GM23248 (cell line): ENCODE results near the gene ZNF689. TPM values are rescaled to one million over a fixed set of nuclear protein-coding genes. Genes with fewer than 3 reads are reported as not detected.

Source experiments
- DNase-seq: peaks from one replicate; pipeline ENCODE4 v3.0.0-alpha.2; 2015
- H2AFZ ChIP-seq: fragments of 200-600 bp; sonication (generic); 2 replicates; pipeline ENCODE4 v1.6.1; 2016; ENCODE audit warnings: antibody characterized with exemption
- H3F3A ChIP-seq: fragments of 200-600 bp; sonication (generic); 2 replicates; pipeline ENCODE4 v1.6.1; 2016; ENCODE audit warnings: mild to moderate bottlenecking, antibody characterized with exemption, mixed run types; ENCODE audit not compliant: insufficient read depth
- H3K27ac ChIP-seq: fragments of 200-600 bp; sonication (generic); 2 replicates; pipeline ENCODE4 v1.5.1; 2016; ENCODE audit warnings: mild to moderate bottlenecking
- H3K27me3 ChIP-seq: fragments of 200-600 bp; sonication (generic); replicated peaks from 2 replicates; pipeline ENCODE4 v1.6.1; 2016; ENCODE audit warnings: mild to moderate bottlenecking; ENCODE audit not compliant: insufficient read depth
- H3K36me3 ChIP-seq: fragments of 200-600 bp; sonication (generic); 2 replicates; pipeline ENCODE4 v1.6.1; 2016; ENCODE audit warnings: low read depth, mild to moderate bottlenecking
- H3K4me1 ChIP-seq: fragments of 200-600 bp; sonication (generic); 2 replicates; pipeline ENCODE4 v1.6.1; 2016; ENCODE audit warnings: mild to moderate bottlenecking; ENCODE audit not compliant: insufficient read depth
- H3K4me2 ChIP-seq: fragments of 200-600 bp; sonication (generic); one replicate; pipeline ENCODE4 v1.6.1; 2016; ENCODE audit warnings: mild to moderate bottlenecking; ENCODE audit not compliant: unreplicated experiment
- H3K4me3 ChIP-seq: fragments of 200-600 bp; sonication (generic); 2 replicates; pipeline ENCODE4 v1.5.1; 2016; ENCODE audit warnings: mild to moderate bottlenecking
- H3K79me2 ChIP-seq: fragments of 200-600 bp; sonication (generic); 2 replicates; pipeline ENCODE4 v1.6.1; 2016; ENCODE audit warnings: mild to moderate bottlenecking; ENCODE audit not compliant: insufficient read depth
- H3K9ac ChIP-seq: fragments of 200-600 bp; sonication (generic); 2 replicates; pipeline ENCODE4 v1.6.1; 2016; ENCODE audit warnings: mild to moderate bottlenecking
- H3K9me2 ChIP-seq: fragments of 200-600 bp; sonication (generic); 2 replicates; pipeline ENCODE4 v1.6.1; 2016; ENCODE audit warnings: mixed run types, mild to moderate bottlenecking, moderate library complexity; ENCODE audit not compliant: insufficient read depth
- H3K9me3 ChIP-seq: fragments of 200-600 bp; sonication (generic); one replicate; pipeline ENCODE4 v1.6.1; 2017; ENCODE audit warnings: low read depth
- H4K20me1 ChIP-seq: fragments of 200-600 bp; sonication (generic); 2 replicates; pipeline ENCODE4 v1.6.0; 2016; ENCODE audit not compliant: insufficient read depth
- EZH2 ChIP-seq: fragments of 200-600 bp; sonication (generic); IDR thresholded peaks from 2 replicates; pipeline ENCODE4 v1.6.1; 2018; ENCODE audit warnings: antibody characterized with exemption, mild to moderate bottlenecking; ENCODE audit not compliant: insufficient read depth, poor library complexity, severe bottlenecking
- EZH2phosphoT487 ChIP-seq: fragments of 200-600 bp; sonication (generic); IDR thresholded peaks from 2 replicates; pipeline ENCODE4 v1.6.1; 2018; ENCODE audit warnings: antibody characterized with exemption, moderate library complexity, mild to moderate bottlenecking, low read depth; ENCODE audit not compliant: insufficient read depth
- WGBS, 2 experiments: methylation state at CpG; one replicate each; pipeline ENCODE4 v1.1.6; 2015 to 2017; ENCODE audit warnings: low lambda C conversion rate in 2 of 2, low coverage in 1 of 2; ENCODE audit errors: missing lambda C conversion rate in 2 of 2; 5-methylcytosine and 5-hydroxymethylcytosine counted together
- in situ Hi-C: fragments of 300-500 bp; cut with MboI; formaldehyde crosslinking; loops from 2 replicates; pipeline ENCODE4 v1.15.0; 2020
- polyA plus RNA-seq: library from polyadenylated mRNA; unstranded; fragments of >200 nt; fragmentation: Nextera tagmentation; extraction: Ambion mirVana; gene quantifications from 2 replicates; pipeline ENCODE4 v1.2.1, GENCODE V29; 2016
- total RNA-seq: library from RNA; depleted of rRNA; stranded (reverse); fragments of >200 nt; shearing (Covaris generic); gene quantifications from 2 replicates; pipeline ENCODE4 v1.2.3, GENCODE V29; 2014

ZNF689 gene
- total and polyA plus RNA-seq, 2 experiments from 2014 or later: 5.1 to 5.7 TPM

- Histone ChIP-seq H3K27me3 (no peaks in the 10 kb centered on the region), H3K4me2 (no peak overlapping the region), H3K9me3 (no peaks in the 10 kb centered on the region), H3K4me3 (no peak overlapping the region), H3F3A (peaks cover 23% of the 10 kb centered on the region), H4K20me1 (no peaks in the 10 kb centered on the region), H3K9ac (peak overlapping the region; percentile 27; the same call in 1 of the 2 replicates), H3K36me3 (0 out of 2 replicates have a peak, but pooled peaks cover 10% of the 10 kb centered on the region), H3K4me1 (peaks cover 17% of the 10 kb centered on the region), H3K9me2 (no peaks in the 10 kb centered on the region), H3K27ac (peak overlapping the region; percentile 61; the same call in 1 of the 2 replicates), H3K79me2 (peaks cover 19% of the 10 kb centered on the region), H2AFZ (no peak overlapping the region)
- no peak for DNase-seq
- WGBS, 2 experiments: 92 to 94% methylated on average over 46 to 49 of the region's 49 CpGs
- in situ Hi-C loops: loop anchor here (25.0 kb wide), 1 partner anchor 467 kb away; no protein-coding TSS in a partner anchor
- TF ChIP-seq EZH2phosphoT487 (no peak), EZH2 (no peak)
Observed at GRCh38 chr16:30604316-30604947, 5.8 kb downstream of the ZNF689 start.

GRCh38 chr16:30603945-30604315, 6.3 kb downstream of the ZNF689 start:
- no peaks in the 10 kb centered on the region for H3K9me3 ChIP-seq
- H3K4me1 ChIP-seq: peaks cover 17% of the 10 kb centered on the region
- H3K79me2 ChIP-seq: peaks cover 14% of the 10 kb centered on the region
- H3F3A ChIP-seq: peaks cover 23% of the 10 kb centered on the region
- 42 to 45% methylated on average over 7 of the region's 7 CpGs for WGBS, 2 experiments
- peak overlapping the region; percentile 61 for H3K27ac ChIP-seq
- H3K9me2 ChIP-seq: no peaks in the 10 kb centered on the region
- in situ Hi-C loops: loop anchor here (25.0 kb wide), 1 partner anchor 467 kb away; no protein-coding TSS in a partner anchor
- H3K27me3 ChIP-seq: no peaks in the 10 kb centered on the region
- TF ChIP-seq EZH2phosphoT487: no peak
- no peak for TF ChIP-seq EZH2
- H3K36me3 ChIP-seq: 0 out of 2 replicates have a peak, but pooled peaks cover 10% of the 10 kb centered on the region
- peak overlapping the region; percentile 27 for H3K9ac ChIP-seq
- no peak overlapping the region for H2AFZ ChIP-seq
- no peak overlapping the region for H3K4me3 ChIP-seq
- H3K4me2 ChIP-seq: no peak overlapping the region
- peak; percentile 71 for DNase-seq
- H4K20me1 ChIP-seq: no peaks in the 10 kb centered on the region

GRCh38 chr16:30602616-30603277, 7.4 kb downstream of the ZNF689 start:
- in situ Hi-C loops: loop anchor here (25.0 kb wide), 1 partner anchor 465 kb away; no protein-coding TSS in a partner anchor
- Histone ChIP-seq H3K27ac (peak overlapping the region; percentile 61), H3K36me3 (0 out of 2 replicates have a peak, but pooled peaks cover 10% of the 10 kb centered on the region)

GRCh38 chr16:30601966-30602365, 8.2 kb downstream of the ZNF689 start:
- H3K9me3 ChIP-seq: no peaks in the 10 kb centered on the region
- 75 to 78% methylated on average over 4 of the region's 4 CpGs for whole genome bisulfite sequencing, 2 experiments
- peaks cover 17% of the 10 kb centered on the region for H3K4me1 ChIP-seq

More at GRCh38 chr16:30602616-30603277, 7.4 kb downstream of the ZNF689 start:
- peaks cover 17% of the 10 kb centered on the region for H3K4me1 ChIP-seq
- H2AFZ ChIP-seq: no peak overlapping the region
- no peaks in the 10 kb centered on the region for H3K27me3 ChIP-seq
- H3F3A ChIP-seq: peaks cover 23% of the 10 kb centered on the region
- DNase-seq: peak; percentile 73
- TF ChIP-seq EZH2phosphoT487 (no peak), EZH2 (no peak)
- peaks cover 2% of the 10 kb centered on the region for H3K79me2 ChIP-seq
- no peak overlapping the region for H3K4me3 ChIP-seq
- no peaks in the 10 kb centered on the region for H3K9me3 ChIP-seq
- WGBS, 2 experiments: 15 to 20% methylated on average over 4 of the region's 4 CpGs
- H3K4me2 ChIP-seq: peak overlapping the region; percentile 44
- no peaks in the 10 kb centered on the region for H4K20me1 ChIP-seq
- peak overlapping the region; percentile 44 for H3K9ac ChIP-seq
- no peaks in the 10 kb centered on the region for H3K9me2 ChIP-seq

More at GRCh38 chr16:30601966-30602365, 8.2 kb downstream of the ZNF689 start:
- no peak for DNase-seq
- in situ Hi-C loops: loop anchor here (25.0 kb wide), 1 partner anchor 465 kb away; no protein-coding TSS in a partner anchor
- Histone ChIP-seq H3K79me2 (no peaks in the 10 kb centered on the region; the same call in 1 of the 2 replicates), H2AFZ (no peak overlapping the region), H3K27ac (peak overlapping the region; percentile 61; the same call in 1 of the 2 replicates), H3K27me3 (no peaks in the 10 kb centered on the region), H3K4me3 (no peak overlapping the region), H3F3A (peaks cover 23% of the 10 kb centered on the region), H3K9me2 (no peaks in the 10 kb centered on the region), H3K36me3 (0 out of 2 replicates have a peak, but pooled peaks cover 10% of the 10 kb centered on the region), H4K20me1 (no peaks in the 10 kb centered on the region), H3K9ac (no peak overlapping the region), H3K4me2 (no peak overlapping the region)
- no peak for TF ChIP-seq EZH2
